Caco-2 (cell line): ENCODE measurements around the gene TMEM131. TPM values are rescaled to one million over a fixed set of nuclear protein-coding genes. Genes with fewer than 3 reads are reported as not detected.
"Not testable (repeated sequence)": the region's sequence is repeated elsewhere in the genome, so short reads cannot be mapped to it uniquely, and the experiment has no call there.

Experiments used
- BruUV-seq: library from RNA; stranded (reverse); fragments of 400-500 nt; replicated peaks from 2 replicates; lab custom pipeline; 2021; lab: Mats Ljungman, UMichigan
- CTCF ChIA-PET: fragments of 300-600 bp; sonication (Branson Sonifier 250); formaldehyde crosslinking; loops from one replicate; lab custom pipeline; 2022; ENCODE audit warnings: antibody characterized with exemption; lab: Charles Lee
- POLR2A ChIA-PET: fragments of 300-600 bp; sonication (Branson Sonifier 250); formaldehyde crosslinking; loops from one replicate; lab custom pipeline; 2022; ENCODE audit warnings: antibody characterized with exemption; lab: Charles Lee
- DNase-seq, 2 experiments: peaks; one replicate each; pipeline versions ENCODE4 v3.0.0 to v3.0.0-alpha.2; 2020 to 2022
- H3K27me3 ChIP-seq: replicated peaks from 2 replicates; pipeline ENCODE4 v1.6.0; 2011; ENCODE audit warnings: low read length; ENCODE audit not compliant: control insufficient read depth, insufficient read depth
- H3K36me3 ChIP-seq: 2 replicates; pipeline ENCODE4 v1.5.1; 2011; ENCODE audit warnings: low read length; ENCODE audit not compliant: control insufficient read depth, insufficient read depth
- H3K4me1 ChIP-seq: fragments of 250-450 bp; sonication (Bioruptor Pico); 2 replicates; pipeline ENCODE4 v1.5.1; 2020; ENCODE audit warnings: mild to moderate bottlenecking
- H3K4me3 ChIP-seq: 2 replicates; pipeline ENCODE4 v1.5.1; 2011; ENCODE audit warnings: low read depth, mild to moderate bottlenecking, control low read depth, low read length
- H3K9me3 ChIP-seq: fragments of 250-450 bp; sonication (Bioruptor Pico); 2 replicates; pipeline ENCODE4 v1.5.1; 2020; ENCODE audit warnings: mild to moderate bottlenecking, moderate library complexity
- H3K27ac Mint-ChIP-seq: one replicate; pipeline ENCODE4 v1.8.0; 2022; ENCODE audit warnings: mixed read lengths; ENCODE audit not compliant: unreplicated experiment
- H3K27me3 Mint-ChIP-seq: one replicate; pipeline ENCODE4 v1.8.0; 2022; ENCODE audit warnings: mixed read lengths; ENCODE audit not compliant: insufficient read depth, unreplicated experiment
- H3K36me3 Mint-ChIP-seq: one replicate; pipeline ENCODE4 v1.8.0; 2022; ENCODE audit warnings: mild to moderate bottlenecking, mixed read lengths; ENCODE audit not compliant: insufficient read depth, unreplicated experiment
- H3K4me1 Mint-ChIP-seq: one replicate; pipeline ENCODE4 v1.8.0; 2022; ENCODE audit warnings: low read depth, mixed read lengths; ENCODE audit not compliant: unreplicated experiment
- H3K4me3 Mint-ChIP-seq: one replicate; pipeline ENCODE4 v1.8.0; 2022; ENCODE audit warnings: mild to moderate bottlenecking, moderate library complexity, mixed read lengths; ENCODE audit not compliant: unreplicated experiment
- H3K9me3 Mint-ChIP-seq: one replicate; pipeline ENCODE4 v1.8.0; 2022; ENCODE audit warnings: mixed read lengths; ENCODE audit not compliant: unreplicated experiment
- intact Hi-C: fragments of 100-400 bp; cut with micrococcal nuclease; formaldehyde crosslinking; loops from one replicate; pipeline ENCODE4 v1.10.0; 2022; ENCODE audit not compliant: unreplicated experiment
- total RNA-seq: library from RNA; stranded (reverse); gene quantifications from 2 replicates; pipeline ENCODE4 v1.2.3, GENCODE V29; 2022
- TF ChIP-seq, protein P1 (sequence below), 2 experiments: fragments of 200-600 bp in 1 of 2; IDR thresholded peaks; 1 replicate in 1 of 2; 2 replicates in 1 of 2; pipeline versions ENCODE4 v1.5.1 to v1.8.0; 2011 to 2022; ENCODE audit warnings: antibody characterized with exemption in 1 of 2, control low read depth in 1 of 2, inconsistent platforms in 1 of 2, low read depth in 1 of 2, low read length in 1 of 2, mild to moderate bottlenecking in 1 of 2, moderate library complexity in 1 of 2; ENCODE audit not compliant: insufficient read depth in 1 of 2, severe bottlenecking in 1 of 2, unreplicated experiment in 1 of 2

TMEM131 gene
- total RNA-seq, 1 experiment from 2014 or later: 36.3 TPM

DNA sequence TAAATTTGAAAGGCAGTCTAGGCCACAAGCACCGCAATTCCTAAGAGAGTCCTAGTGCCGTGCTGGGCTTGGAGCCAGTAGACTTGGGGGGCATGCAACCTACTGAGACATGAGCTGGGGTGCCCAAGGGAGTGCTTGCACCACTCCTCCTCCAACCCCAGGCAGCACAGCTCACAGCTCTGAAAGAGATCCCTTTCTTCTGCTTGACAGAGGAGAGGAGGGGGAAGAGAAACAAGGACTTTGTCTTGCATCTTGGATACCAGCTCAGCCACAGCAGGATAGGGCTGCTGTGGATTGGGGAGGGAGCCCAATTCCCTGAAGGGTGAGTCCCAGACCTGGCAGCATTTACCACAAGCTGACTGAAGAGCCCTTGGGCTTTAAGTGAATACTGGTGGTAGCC lies 134.6 kb downstream of the TMEM131 start:
- no peak overlapping the region for H3K4me3 ChIP-seq
- BruUV-seq: no TSS peak
- H3K9me3 ChIP-seq: no peaks in the 10 kb centered on the region
- Mint-ChIP-seq H3K4me1 (no peaks in the 10 kb centered on the region), H3K4me3 (no peak overlapping the region), H3K27me3 (no peaks in the 10 kb centered on the region), H3K27ac (no peak overlapping the region), H3K9me3 (peaks cover 6% of the 10 kb centered on the region), H3K36me3 (no peaks in the 10 kb centered on the region)
- H3K27me3 ChIP-seq: no peaks in the 10 kb centered on the region
- no peaks in the 10 kb centered on the region for H3K4me1 ChIP-seq
- DNase-seq: no peak
- ChIA-PET CTCF (no interaction called here), POLR2A (no interaction called here)
- TF ChIP-seq, protein P1, sequence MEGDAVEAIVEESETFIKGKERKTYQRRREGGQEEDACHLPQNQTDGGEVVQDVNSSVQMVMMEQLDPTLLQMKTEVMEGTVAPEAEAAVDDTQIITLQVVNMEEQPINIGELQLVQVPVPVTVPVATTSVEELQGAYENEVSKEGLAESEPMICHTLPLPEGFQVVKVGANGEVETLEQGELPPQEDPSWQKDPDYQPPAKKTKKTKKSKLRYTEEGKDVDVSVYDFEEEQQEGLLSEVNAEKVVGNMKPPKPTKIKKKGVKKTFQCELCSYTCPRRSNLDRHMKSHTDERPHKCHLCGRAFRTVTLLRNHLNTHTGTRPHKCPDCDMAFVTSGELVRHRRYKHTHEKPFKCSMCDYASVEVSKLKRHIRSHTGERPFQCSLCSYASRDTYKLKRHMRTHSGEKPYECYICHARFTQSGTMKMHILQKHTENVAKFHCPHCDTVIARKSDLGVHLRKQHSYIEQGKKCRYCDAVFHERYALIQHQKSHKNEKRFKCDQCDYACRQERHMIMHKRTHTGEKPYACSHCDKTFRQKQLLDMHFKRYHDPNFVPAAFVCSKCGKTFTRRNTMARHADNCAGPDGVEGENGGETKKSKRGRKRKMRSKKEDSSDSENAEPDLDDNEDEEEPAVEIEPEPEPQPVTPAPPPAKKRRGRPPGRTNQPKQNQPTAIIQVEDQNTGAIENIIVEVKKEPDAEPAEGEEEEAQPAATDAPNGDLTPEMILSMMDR (IDR thresholded peaks at IDR 0.05; ENCODE audit: insufficient read depth in 1 of 2, low read depth in 1 of 2, low read length in 1 of 2, severe bottlenecking in 1 of 2, unreplicated experiment in 1 of 2): no peak
- H3K36me3 ChIP-seq: peaks cover 3% of the 10 kb centered on the region; the same call in 1 of the 2 replicates
- intact Hi-C loops: loop anchor here (10.0 kb wide), 1 partner anchor 134 kb away; the partner anchor contains the start of gene TMEM131

DNA sequence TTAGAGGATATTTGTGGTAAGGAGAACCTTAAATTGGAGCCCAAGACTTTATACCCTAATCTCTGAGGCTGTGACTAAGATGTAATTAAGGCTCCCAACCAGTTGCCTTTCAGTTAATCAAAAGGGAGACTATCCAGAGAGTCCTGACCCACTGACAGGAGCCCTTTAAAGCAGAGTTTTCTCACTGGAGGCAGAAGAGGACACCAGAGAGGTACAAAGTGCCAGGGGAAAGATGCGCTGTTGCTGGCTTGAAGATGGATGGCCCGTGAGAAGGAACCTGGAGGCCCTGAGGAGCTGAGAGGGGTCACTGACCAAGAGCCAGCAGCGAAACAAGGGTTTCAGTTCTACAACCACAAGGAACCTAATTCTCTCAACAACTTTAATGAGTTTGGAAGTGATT lies 137.3 kb downstream of the TMEM131 start:
- peaks cover 4% of the 10 kb centered on the region for H3K4me1 Mint-ChIP-seq
- H3K27ac Mint-ChIP-seq: no peak overlapping the region

DNA sequence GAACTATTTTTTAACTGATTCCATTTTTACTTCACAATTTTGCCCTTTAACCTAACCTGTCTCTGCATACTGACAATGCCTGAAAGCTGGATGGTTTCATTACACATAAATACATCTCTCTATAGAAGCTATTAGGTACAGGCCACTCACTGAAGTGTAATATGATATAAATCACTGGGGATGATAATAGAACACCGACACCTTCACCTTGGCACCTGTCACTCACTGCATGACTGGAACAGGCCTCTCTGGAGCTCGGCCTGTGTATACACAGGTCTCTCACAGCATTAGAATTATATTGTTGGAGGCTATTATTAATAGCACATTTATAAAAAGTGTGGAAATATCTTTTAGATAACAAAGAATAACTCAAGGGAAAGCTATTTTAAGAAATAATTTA lies 138.2 kb downstream of the TMEM131 start:
- Histone ChIP-seq H3K4me1 (peaks cover 8% of the 10 kb centered on the region), H3K27me3 (no peaks in the 10 kb centered on the region), H3K36me3 (peaks cover 3% of the 10 kb centered on the region; the same call in 1 of the 2 replicates), H3K9me3 (no peaks in the 10 kb centered on the region), H3K4me3 (no peak overlapping the region)
- Mint-ChIP-seq H3K9me3 (no peaks in the 10 kb centered on the region), H3K36me3 (peaks cover 6% of the 10 kb centered on the region), H3K4me1 (peaks cover 7% of the 10 kb centered on the region), H3K27ac (no peak overlapping the region), H3K4me3 (no peak overlapping the region), H3K27me3 (no peaks in the 10 kb centered on the region)
- BruUV-seq: no TSS peak
- ChIA-PET POLR2A (no interaction called here), CTCF (no interaction called here)
- no peak for DNase-seq
- intact Hi-C loops: no loop called here
- TF ChIP-seq, protein P1 (IDR thresholded peaks at IDR 0.05; ENCODE audit: insufficient read depth in 1 of 2, low read depth in 1 of 2, low read length in 1 of 2, severe bottlenecking in 1 of 2, unreplicated experiment in 1 of 2): no peak

More for the DNA sequence above, 137.3 kb downstream of the TMEM131 start:
- Mint-ChIP-seq H3K4me3 (no peak overlapping the region), H3K36me3 (peaks cover 3% of the 10 kb centered on the region), H3K9me3 (no peaks in the 10 kb centered on the region), H3K27me3 (no peaks in the 10 kb centered on the region)
- ChIA-PET POLR2A (no interaction called here), CTCF (no interaction called here)
- intact Hi-C loops: no loop called here
- H3K9me3 ChIP-seq: no peaks in the 10 kb centered on the region
- DNase-seq: no peak
- BruUV-seq: no TSS peak
- H3K4me1 ChIP-seq: peaks cover 4% of the 10 kb centered on the region; the same call in 1 of the 2 replicates
- peaks cover 3% of the 10 kb centered on the region; the same call in 1 of the 2 replicates for H3K36me3 ChIP-seq
- H3K27me3 ChIP-seq: no peaks in the 10 kb centered on the region
- TF ChIP-seq, protein P1 (IDR thresholded peaks at IDR 0.05; ENCODE audit: insufficient read depth in 1 of 2, low read depth in 1 of 2, low read length in 1 of 2, severe bottlenecking in 1 of 2, unreplicated experiment in 1 of 2): no peak
- no peak overlapping the region for H3K4me3 ChIP-seq

DNA sequence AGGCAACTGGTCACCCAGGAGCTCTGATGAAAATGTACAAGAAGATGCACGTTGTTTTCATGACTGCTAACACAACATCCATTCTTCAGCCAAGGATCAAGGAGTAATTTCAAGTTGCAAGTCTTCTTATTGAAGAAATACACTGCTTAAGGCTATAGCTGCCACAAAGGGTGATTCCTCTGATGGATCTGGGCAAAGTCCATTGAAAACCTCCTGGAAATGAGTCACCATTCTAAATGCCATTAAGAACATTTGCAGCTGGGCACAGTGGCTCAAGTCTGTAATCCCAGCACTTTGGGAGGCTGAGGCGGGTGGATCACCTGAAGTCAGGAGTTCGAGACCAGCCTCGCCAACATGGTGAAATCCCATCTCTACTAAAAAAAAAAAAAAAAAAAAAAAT lies 142.7 kb downstream of the TMEM131 start:
- H3K9me3 ChIP-seq, H3K36me3 ChIP-seq, H3K27me3 ChIP-seq, CTCF ChIA-PET, H3K4me1 Mint-ChIP-seq, H3K9me3 Mint-ChIP-seq, H3K27me3 Mint-ChIP-seq, H3K4me1 ChIP-seq, H3K4me3 ChIP-seq, H3K27ac Mint-ChIP-seq, intact Hi-C loops, BruUV-seq, H3K4me3 Mint-ChIP-seq, H3K36me3 Mint-ChIP-seq, POLR2A ChIA-PET: not testable (repeated sequence)
- peak in 1 of 2 experiments; percentile 12 for DNase-seq
